ENCODE measurements around the gene HMCN2.

The HMCN2 gene

GRCh38 chr9:130239741-130240241, 25.8 kb upstream of the HMCN2 start:
- Histone ChIP-seq H4K20me1 (ENCODE audit: insufficient read depth, low read length, poor library complexity, severe bottlenecking) (no peaks in the 10 kb centered on the region), H3K36me3 (ENCODE audit: insufficient read depth, low read length) (no peaks in the 10 kb centered on the region), H3K79me2 (ENCODE audit: insufficient read depth, low read length) (no peaks in the 10 kb centered on the region), H3K9me3 (ENCODE audit: insufficient read depth, low read depth, low read length) (no peaks in the 10 kb centered on the region), H3K9ac (ENCODE audit: low read depth, low read length, poor library complexity, severe bottlenecking) (no peak overlapping the region), H3K4me3 (ENCODE audit: low read length, poor library complexity, severe bottlenecking) (no peak overlapping the region), H3K4me2 (ENCODE audit: low read depth, low read length, poor library complexity, severe bottlenecking) (no peak overlapping the region), H3K4me1 (ENCODE audit: insufficient read depth, low read length, poor library complexity, severe bottlenecking) (peaks cover 7% of the 10 kb centered on the region), H3K27me3 (ENCODE audit: insufficient read depth, low read length, poor library complexity, severe bottlenecking) (no peaks in the 10 kb centered on the region), H3K9me2 (replicated peaks; ENCODE audit: low read depth, low read length) (no peaks in the 10 kb centered on the region), H2AFZ (ENCODE audit: low read length) (0 out of 2 replicates have a peak overlapping the region, but pooled peaks have one; percentile 62), H3F3A (ENCODE audit: low read depth) (no peaks in the 10 kb centered on the region)
- TF ChIP-seq EZH2phosphoT487 (IDR thresholded peaks at IDR 0.05; ENCODE audit: borderline replicate concordance) (no peak), CTCF (conservative IDR thresholded peaks at IDR 0.05; ENCODE audit: low read length) (no peak)

DNA sequence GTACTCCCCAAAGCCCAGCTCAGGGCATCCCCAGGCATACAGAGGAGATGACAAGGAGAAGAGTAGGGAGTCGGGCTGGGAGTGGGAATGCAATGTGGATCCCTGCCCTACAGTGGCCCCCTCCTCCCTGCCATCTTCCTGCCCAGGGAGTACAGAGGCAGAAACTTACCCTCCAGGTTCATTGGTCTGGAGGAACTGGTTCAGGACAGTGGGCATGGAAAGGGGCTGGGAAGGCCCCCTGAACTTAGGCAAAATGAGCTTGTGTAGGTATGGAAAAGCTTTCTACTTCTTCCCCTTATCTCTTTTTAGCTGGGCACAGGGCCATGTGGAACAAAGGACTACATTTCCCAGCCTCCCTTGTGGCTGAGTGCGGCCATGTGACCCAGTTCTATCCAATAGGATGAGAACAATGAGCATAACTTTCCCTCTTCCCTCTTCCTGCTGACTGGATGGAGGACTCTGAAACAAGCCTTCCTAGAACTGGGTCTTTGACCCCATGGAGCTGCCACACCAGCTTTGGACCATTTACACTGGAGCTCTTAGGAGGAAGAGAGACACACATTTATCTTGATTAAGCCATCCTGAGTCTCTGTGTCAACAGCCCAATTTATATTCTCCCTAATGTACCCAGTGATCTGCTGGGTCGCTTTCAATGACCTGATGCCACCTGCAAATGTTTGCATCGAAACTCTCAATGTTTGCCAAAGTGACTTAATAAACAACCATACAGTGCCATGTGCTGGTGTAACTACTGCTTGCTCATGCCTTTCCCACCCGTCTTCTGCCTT, 25.0 kb upstream of the HMCN2 start:
- no peak overlapping the region for H3K9ac ChIP-seq (ENCODE audit: low read depth, low read length, poor library complexity, severe bottlenecking)
- peaks cover 7% of the 10 kb centered on the region for H3K4me1 ChIP-seq (ENCODE audit: insufficient read depth, low read length, poor library complexity, severe bottlenecking)
- H3K27me3 ChIP-seq (ENCODE audit: insufficient read depth, low read length, poor library complexity, severe bottlenecking) = no peaks in the 10 kb centered on the region
- peak overlapping the region; percentile 23 for H3K4me3 ChIP-seq (ENCODE audit: low read length, poor library complexity, severe bottlenecking)
- H3F3A ChIP-seq (ENCODE audit: low read depth) = no peaks in the 10 kb centered on the region
- no peaks in the 10 kb centered on the region for H3K9me2 ChIP-seq (replicated peaks; ENCODE audit: low read depth, low read length)
- no peaks in the 10 kb centered on the region for H3K36me3 ChIP-seq (ENCODE audit: insufficient read depth, low read length)
- no peaks in the 10 kb centered on the region for H3K9me3 ChIP-seq (ENCODE audit: insufficient read depth, low read depth, low read length)
- H3K79me2 ChIP-seq (ENCODE audit: insufficient read depth, low read length) = no peaks in the 10 kb centered on the region
- H2AFZ ChIP-seq (ENCODE audit: low read length) = peak overlapping the region; percentile 62; the same call in 1 of the 2 replicates
- H4K20me1 ChIP-seq (ENCODE audit: insufficient read depth, low read length, poor library complexity, severe bottlenecking) = no peaks in the 10 kb centered on the region
- TF ChIP-seq CTCF (conservative IDR thresholded peaks at IDR 0.05; ENCODE audit: low read length) (no peak), EZH2phosphoT487 (IDR thresholded peaks at IDR 0.05; ENCODE audit: borderline replicate concordance) (no peak)
- H3K4me2 ChIP-seq (ENCODE audit: low read depth, low read length, poor library complexity, severe bottlenecking) = peak overlapping the region; percentile 40

DNA sequence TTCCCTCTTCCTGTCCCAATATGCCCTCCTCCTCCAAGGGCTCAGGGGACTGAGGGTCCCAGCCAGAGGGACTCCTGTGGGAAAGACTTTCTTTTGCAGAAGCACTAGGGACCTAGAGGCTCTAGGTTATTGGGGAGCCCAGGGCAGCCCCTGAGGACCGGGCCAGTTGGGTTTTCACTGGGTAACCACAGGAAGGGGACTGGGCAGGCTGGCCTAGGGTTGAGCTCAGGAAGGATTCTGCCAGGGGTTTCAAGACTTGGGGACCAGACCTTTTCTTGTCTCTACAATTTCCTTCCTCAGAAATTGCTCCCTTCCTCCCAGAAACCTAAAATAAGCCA, 24.4 kb upstream of the HMCN2 start:
- no peak for TF ChIP-seq EZH2phosphoT487 (IDR thresholded peaks at IDR 0.05; ENCODE audit: borderline replicate concordance)
- Histone ChIP-seq H2AFZ (ENCODE audit: low read length) (peak overlapping the region; percentile 62; the same call in 1 of the 2 replicates), H3K4me1 (ENCODE audit: insufficient read depth, low read length, poor library complexity, severe bottlenecking) (peaks cover 7% of the 10 kb centered on the region)

More for the DNA sequence above, 24.4 kb upstream of the HMCN2 start:
- Histone ChIP-seq H3K9ac (ENCODE audit: low read depth, low read length, poor library complexity, severe bottlenecking) (no peak overlapping the region), H3K4me2 (ENCODE audit: low read depth, low read length, poor library complexity, severe bottlenecking) (peak overlapping the region; percentile 40), H3K27me3 (ENCODE audit: insufficient read depth, low read length, poor library complexity, severe bottlenecking) (no peaks in the 10 kb centered on the region), H4K20me1 (ENCODE audit: insufficient read depth, low read length, poor library complexity, severe bottlenecking) (no peaks in the 10 kb centered on the region), H3K36me3 (ENCODE audit: insufficient read depth, low read length) (no peaks in the 10 kb centered on the region), H3K79me2 (ENCODE audit: insufficient read depth, low read length) (no peaks in the 10 kb centered on the region), H3K9me2 (replicated peaks; ENCODE audit: low read depth, low read length) (no peaks in the 10 kb centered on the region), H3K4me3 (ENCODE audit: low read length, poor library complexity, severe bottlenecking) (no peak overlapping the region), H3F3A (ENCODE audit: low read depth) (no peaks in the 10 kb centered on the region), H3K9me3 (ENCODE audit: insufficient read depth, low read depth, low read length) (no peaks in the 10 kb centered on the region)
